IPS-11a (cell line): ENCODE measurements around the gene POMP.

Experiments
- H3K4me3 ChIP-seq: one replicate; pipeline ENCODE4 v1.5.1; 2013; ENCODE audit warnings: low read depth, low read length, control low read depth

The POMP gene, protein sequence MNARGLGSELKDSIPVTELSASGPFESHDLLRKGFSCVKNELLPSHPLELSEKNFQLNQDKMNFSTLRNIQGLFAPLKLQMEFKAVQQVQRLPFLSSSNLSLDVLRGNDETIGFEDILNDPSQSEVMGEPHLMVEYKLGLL

DNA sequence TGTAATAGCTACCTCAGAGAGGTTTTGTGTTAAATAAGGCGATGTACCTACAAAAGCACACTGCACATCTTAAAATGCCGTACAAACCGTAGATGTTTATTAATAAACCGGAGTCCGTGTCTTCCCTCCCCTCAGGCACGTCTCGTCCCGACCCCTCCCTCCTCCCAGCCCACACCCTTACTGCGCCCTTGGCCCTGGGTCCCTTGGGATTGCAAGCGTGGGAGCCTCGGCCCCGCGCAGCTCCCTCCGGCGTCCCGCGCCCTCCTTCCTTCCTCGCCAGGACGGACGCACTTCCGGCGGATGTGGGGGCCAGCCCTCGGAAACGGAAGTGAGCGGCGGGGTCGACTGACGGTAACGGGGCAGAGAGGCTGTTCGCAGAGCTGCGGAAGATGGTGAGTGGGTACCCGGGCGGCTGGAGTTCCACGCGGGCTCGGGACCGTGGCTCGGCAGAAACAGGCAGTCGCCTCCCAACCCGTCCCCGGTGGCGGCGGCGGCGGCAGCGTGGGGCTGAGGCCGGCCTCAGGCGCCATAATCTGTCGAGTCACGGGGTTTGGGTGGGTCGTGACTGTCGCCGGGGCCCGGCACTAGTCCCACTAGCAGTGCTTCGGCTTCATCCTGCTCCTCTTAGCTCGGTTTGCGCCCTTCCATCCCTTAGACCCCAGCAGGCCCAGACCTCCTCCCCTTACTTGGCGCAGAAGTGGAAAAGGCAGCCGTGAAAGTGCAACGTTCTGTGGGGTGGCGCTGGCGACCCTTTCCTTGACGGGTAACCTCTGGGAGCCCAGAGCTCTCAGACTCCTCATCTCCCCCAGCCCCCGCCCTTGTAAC is at the start of gene POMP:
TSS of gene POMP (plus strand) at position 335 of the 825 bp plus-strand sequence. CDS start at position 390, 55 bp downstream.
- peak within 1 kb of the TSS; percentile 73 for H3K4me3 ChIP-seq

DNA sequence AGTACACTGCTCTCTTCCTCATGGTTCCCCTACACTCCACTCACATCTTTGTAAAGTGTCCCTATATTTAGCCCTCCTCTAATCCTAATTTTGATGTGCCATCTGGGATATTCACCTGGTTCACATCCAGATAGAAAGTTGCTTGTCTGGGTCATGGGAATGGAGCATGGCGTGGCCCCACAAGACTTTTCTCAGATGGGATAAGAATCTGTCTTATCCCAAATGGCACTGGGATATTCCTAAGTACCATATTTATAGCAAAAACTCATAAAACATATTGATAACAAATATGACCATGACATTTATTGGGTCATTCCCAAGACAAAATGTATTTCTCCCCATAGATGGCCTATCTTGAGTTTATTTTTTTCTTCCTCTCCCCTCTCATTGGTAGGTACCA is 49.5 kb upstream of the POMP start:
- H3K4me3 ChIP-seq: no peak overlapping the region

DNA sequence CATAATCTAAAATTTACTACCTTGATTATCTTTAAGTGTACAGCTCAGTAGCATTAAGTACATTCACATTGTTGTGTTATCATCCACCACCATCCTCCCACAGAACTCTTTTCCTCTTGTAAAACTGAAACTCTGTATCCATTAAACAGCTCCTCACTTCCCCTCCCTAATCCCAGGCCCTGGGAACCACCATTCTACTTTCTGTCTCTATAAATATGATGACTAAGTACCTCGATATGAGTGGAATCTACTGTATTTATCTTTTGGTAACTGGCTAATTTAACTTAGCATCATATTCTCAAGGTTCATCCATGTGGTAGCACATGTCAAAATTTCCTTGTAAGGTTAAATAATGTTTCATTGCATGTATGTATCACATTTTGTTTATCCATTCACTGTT is 49.0 kb upstream of the POMP start:
- no peak overlapping the region for H3K4me3 ChIP-seq

DNA sequence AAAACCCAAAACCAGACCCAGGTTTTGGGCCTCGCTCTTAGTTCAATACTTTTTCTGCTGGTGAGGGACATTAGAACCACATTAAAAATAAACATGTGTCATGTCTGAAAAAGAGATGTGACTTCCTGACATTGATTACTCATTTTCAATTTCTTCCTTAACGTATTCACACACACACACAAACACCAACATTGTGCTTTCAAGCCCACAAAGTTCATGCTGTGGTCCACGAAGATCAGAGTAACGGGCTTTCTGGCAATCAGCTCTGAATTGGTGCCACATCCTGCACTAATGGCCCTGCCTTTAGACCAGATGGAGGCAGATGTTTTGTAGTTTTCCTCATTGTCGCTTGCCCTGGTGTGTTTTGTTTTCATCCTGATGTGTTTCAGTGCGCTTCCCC is 47.9 kb upstream of the POMP start:
- no peak overlapping the region for H3K4me3 ChIP-seq

DNA sequence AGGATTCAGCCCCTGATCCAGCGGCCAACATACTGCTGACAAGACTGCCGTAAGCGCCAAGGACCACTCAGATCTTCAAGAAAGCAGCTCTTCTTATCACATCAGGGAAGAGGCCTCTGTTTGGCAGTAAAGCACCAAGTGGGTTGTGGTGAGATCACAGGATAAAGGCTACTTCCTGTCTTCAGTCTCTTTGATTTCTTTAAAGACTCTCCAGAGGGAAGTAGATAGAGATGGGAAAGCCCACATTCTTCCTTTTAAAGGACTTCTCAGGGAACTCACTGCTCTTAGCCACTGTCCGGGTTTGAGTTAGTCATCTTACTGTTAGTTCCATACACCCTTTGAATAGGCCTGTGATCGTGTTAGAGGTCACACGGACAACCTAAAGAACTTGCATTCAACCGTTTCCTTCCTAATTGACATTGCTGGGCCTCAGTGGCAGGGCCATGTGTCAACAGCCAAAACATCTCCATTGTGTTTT is 47.2 kb upstream of the POMP start:
- no peak overlapping the region for H3K4me3 ChIP-seq

DNA sequence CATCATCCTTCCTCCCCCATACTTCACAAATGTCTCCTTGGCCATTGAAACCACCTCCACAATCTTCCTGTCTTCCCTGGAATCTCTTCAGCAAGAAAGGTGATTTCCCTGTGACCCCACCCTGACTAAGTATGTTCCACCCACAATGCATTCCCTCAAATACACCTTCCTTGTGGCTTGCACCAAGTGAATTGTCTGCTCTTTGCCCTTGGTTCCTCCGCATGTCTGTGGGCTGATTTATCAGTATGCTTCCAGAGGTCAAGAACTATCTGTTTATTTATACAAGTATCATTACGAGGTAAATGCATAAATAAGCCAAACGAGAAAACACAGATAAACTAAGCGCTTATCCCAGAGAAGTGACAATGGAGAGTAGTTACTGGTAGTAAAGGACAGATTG is 45.4 kb upstream of the POMP start:
- no peak overlapping the region for H3K4me3 ChIP-seq

DNA sequence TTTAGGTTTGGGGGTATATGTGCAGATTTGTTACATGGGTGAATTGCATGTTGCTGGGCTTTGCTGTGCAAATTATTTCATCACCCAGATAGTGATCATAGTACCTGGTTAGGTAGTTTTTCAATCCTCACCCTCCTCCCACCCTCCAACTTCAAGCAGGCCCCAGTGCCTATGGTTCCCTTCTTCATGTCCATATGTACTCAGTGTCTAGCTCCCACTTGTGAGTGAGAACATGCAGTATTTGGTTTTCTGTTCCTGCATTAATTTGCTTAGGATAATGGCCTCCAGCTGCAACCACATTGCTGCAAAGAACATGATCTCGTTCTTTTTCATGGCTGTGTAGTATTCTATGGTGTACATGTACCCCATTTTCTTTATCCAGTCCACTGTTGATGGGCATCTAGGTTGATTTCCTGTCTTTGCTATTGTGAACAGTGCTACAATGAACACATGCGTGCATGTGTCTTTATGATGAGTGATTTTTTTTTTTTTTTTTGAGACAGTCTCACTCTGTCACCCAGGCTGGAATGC is 42.9 kb upstream of the POMP start:
- no peak overlapping the region for H3K4me3 ChIP-seq

DNA sequence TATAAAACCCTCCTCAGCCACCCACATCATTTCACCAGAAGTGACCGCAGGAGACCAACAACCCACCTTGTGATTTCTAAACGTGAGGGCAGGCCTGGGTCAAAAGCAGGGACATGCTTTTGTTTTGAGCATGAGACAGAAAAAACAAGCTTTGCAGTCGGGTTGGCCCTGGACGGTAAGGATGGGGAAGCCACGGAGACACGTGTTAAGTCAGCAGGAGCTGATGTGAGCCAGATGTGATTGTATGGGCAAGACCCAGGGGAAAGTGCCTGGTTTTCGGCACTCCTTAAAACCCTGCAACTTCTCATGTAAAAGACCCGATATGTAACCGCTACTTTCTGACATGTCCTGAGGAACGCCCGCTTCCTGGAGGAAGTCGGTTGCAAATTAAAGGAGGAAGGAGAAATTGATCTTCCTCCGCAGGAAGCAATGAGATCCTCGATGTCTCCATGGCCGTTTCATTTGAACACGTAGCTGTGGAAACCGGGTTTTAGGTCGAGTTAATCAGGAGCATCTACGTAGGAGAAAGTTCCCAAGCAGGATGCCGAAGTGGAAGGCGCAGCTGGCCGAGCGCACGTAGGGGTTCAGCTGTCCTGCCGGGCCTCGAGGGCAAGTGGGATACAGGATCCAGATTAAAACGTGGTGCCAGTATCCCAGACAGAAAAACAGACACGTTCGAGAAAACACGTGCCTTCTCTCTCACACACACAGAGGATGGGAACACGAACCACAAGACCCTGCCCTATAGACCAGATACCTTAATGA is 40.5 kb upstream of the POMP start:
- H3K4me3 ChIP-seq: no peak overlapping the region

DNA sequence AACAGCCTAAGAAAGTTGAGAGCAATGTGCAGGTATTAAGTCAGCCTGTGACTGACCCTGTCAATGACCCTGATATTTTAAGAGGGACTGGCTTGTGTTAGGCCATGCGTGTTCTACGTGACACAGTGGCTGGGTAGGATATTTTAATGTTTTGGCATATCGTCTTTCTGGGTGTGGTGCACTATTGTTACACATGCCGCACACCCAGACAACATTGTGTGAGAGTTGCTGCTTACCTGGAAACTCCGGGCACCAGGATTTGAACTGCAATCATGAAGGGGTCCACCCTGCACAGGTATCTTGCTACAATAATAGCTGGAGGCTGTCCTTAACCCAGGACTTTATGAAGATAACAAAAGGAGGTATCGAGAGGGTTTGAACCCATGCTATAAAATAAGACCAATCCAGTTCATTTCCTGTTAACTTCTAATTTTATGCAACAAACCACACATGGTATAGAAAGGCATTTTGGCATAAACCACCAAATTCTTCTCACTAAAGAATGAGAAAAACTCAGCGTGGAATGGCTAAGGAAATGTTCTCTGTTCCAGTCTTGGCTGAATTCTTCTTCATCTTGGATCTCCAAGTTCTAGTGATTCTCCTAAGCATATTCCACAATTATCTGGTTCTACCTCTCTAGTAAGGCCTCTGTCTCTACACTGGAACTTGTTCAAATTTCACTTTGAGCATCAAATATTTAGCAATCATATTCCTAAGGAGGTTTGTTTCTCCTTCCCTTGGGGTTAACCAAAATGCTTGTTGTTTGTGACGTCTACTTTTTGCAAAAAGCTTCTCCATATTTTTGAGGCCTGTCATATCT is 38.7 kb upstream of the POMP start:
- H3K4me3 ChIP-seq: no peak overlapping the region

DNA sequence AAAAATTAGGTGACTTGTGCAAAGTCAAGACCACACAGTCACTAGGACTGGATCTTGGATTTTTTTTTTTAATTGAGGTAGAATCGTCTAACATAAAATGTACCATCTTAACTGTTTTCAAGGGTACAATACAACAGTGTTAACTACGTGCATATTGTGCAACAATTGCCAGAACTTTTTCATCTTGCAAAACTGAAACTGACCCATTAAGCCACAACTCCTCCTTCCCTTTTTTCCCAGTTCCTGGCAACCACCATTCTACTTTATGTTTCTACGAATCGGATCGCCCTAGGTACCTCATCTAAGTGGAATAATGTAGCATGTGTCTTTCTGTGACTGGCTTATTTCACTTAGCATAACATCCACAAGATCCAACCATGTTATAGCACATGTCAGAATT is 37.5 kb upstream of the POMP start:
- H3K4me3 ChIP-seq: no peak overlapping the region

DNA sequence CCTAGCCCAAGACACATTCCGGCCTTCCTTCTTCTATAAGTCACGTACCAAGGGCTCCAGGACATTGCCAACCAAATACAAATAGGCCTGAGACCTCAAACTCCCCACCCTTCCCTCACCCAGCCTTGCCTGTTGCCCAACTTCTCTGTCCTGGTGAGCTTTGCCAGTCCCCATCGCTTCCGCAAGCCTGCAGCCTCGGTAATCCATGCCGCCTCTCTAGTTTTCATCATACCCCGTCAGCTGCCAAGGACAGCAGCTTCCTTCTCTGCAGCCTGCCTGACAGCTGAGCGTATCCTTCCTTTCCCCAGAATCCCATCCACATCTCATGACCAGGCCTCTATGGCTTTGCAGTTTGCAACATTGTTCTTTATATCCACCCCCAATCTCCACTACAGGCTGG is 36.6 kb upstream of the POMP start:
- H3K4me3 ChIP-seq: no peak overlapping the region

DNA sequence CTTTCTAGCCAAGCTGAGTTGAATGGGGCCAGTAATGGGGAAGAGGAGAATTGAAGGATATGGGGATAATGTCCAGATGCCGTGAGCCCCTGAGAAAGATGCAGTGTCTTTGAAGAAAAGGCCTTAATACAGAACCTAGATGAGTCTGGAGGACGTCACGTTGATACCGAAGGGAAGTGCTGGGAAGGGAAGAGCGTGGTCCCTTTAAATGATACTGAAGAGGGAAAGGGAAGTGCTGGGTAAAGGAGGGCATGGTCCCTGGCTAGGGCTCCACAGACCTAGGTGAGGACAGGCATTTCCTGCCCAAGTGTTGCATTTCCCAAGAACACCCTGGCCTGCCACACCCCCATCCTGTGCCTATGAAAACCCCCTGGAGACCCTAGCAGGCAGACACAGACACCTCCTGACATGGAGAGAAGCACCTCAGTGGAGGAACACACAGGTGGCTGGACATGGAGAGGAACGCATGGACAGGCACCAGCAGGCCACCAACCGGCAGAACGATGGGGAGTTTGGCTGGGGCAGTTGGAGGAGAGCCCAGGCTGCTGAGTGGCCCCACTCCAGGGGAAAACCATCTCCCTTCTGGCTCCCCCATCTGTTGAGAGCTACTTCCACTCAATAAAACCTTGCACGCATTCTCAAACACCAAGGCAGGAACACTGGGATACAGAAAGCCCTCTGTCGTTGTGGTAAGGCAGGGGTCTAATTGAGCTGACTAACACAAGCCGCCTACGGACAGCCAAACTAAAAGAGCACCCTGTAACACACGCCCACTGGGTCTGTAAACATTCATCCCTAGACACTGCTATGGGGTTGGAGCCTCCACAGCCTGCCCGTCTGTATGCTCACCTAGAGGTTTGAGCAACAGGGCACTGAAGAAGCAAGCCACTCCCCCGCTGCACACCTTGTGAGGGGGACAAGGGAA is 34.9 kb upstream of the POMP start:
- H3K4me3 ChIP-seq: no peak overlapping the region

DNA sequence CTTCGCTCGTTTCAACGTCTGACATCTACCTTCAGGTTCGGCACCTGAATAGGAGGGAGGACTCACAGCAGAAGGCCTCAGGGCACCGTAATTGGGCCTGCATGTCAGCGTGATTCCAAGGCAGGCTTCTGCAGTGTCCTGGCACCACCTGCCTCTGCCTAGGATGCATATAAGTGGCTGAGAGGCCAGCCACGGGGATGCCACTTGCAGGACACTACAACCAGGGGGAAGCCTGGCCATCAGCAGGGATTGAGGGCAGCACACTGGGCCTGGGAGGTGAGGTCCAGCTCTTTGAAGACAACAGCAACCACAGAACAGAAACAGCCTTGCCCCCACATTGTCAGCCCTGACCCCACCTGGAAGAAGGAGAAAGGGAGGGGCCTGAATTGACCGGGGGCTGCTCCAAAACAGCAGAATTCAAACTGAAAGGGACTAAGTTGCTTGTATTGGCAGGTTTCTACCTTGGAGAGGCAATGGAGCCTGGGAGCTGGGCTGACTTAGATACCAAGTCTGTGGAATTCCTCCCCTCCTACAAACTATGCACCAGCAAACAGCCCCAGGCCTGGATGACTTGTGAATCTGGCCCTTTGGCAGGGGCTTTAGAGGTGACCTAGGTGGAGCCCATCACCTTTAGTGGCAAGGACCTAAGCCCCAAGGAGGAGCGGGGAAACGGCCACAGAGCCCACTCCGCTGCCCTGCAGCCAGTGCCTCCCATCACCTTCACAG is 34.1 kb upstream of the POMP start:
- H3K4me3 ChIP-seq: no peak overlapping the region

DNA sequence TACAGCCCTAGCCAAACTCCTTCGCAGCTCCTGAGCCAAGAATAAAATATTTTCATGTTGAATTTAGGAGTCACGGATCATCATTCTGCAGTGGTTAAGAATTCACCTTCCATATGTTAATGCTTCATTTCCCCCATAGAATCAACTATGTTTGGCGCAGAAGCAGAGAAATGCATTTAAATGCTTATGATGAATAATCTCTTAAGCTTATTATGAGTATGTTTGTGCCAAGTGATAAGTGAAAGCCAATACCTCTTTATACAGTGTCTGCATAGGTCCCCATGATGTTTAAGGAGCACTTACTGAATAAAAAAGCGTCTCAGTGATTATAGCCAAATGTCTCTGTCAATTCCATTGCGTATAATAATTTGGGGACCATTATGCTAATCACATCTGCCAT is 32.7 kb upstream of the POMP start:
- no peak overlapping the region for H3K4me3 ChIP-seq

DNA sequence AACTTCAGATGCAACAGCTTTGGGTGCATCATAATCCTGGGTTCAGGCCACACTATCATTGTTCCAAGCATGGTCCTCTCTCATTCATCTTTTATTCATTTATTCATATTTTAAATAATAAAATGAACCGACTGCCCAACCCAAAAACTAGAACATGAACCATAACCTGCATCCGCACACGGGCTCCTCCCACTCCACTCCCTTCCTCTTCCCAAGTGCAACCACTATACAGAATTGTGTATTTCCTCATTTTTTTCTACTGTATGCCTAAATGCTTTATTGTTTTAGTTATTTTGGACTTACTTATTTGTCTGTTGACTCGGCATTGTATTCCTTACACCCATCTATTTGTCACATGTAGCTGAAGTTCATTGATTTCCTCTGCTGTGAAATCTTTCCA is 30.7 kb upstream of the POMP start:
- no peak overlapping the region for H3K4me3 ChIP-seq

DNA sequence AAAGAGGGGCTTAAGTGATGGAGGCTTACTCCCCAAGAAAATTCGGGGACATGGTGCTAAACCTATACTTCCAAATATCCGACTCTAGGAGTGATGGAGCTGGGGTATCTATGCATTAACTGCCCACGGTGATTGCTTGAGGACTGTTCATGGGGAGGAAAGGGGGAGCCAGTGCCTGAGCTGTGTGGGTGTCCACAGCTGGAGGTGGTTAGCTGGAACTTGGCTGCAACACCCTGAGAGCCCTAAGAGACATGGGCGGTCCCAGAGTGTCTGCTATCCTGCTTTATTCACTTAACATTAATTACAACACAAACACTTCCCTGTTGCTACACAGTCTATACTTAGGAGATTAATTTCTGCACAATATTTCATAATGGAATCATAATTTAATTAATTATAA is 28.1 kb upstream of the POMP start:
- no peak overlapping the region for H3K4me3 ChIP-seq

DNA sequence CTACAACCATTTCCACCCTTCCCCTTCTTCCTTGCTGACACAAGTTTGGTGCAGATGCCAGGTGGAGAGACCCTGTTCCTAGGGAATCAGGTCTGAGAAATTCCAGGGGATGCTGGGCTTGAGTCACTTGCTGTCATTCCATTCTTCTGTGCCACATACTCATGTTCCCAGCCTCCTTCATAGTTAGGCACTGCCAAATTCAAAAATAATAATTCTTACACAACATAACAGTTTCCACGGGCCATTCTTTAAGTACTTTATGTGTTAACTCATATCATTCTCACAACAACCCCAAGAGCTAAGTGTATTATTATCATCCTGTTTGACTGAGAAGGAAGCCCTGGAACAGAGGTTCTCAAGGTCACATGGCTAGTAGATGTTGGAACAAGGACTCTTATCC is 27.1 kb upstream of the POMP start:
- H3K4me3 ChIP-seq: no peak overlapping the region

DNA sequence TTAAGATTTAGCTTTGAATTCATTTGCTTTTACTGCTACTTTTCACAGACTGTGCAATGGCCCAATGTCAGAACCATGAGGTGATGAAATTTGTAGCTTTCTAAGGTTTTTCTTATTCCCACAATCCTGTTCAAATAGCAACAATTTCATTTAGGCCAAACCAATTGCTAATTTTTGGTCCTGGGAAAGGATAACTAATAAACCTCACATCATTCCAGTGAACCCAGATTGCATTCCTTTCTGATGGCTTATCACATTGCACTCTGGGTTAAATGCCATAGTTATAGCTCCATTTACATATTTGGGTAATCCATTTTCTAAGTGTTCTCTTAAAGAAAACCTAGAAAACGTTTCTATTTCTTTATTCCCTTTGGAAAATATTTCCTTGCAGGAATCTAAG is 22.9 kb upstream of the POMP start:
- no peak overlapping the region for H3K4me3 ChIP-seq

DNA sequence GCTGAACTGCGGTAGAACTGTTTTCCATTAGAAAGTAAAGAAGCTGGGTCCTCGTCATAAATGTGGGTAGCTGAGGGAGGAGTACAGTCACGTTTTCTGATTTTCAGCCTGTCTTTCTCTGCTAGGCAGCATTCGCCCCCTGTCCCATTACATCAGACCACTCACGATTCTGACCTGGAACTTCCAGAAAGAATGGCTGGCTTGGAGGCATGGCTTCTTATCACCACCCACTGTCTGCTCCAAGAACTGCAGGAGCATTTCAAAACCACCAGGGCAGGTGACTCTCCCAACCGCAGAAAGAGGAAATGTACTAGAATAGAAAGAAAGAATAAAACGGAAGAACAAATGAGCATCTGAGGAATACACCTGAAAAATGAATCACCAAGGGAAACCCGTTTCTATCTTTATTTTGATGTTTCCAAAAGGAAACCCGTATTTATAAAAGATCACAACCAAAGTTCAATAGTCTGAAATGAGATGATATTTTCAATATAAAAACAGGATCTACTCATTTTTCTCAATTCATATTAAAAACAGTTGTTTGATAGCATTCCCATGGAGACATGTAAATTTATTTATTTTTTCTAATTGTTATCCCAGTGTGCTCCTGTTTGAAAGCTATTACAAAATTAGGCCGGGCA is 22.1 kb upstream of the POMP start:
- H3K4me3 ChIP-seq: no peak overlapping the region
